Osteoblast (primary cell): Measurements from ENCODE around the gene UBE2Q2. TPM values are rescaled to one million over a fixed set of nuclear protein-coding genes. Genes with fewer than 3 reads are reported as not detected.

Source experiments
- DNase-seq: peaks from one replicate; pipeline ENCODE4 v3.0.0; 2011; ENCODE audit warnings: low spot score, mixed read lengths; ENCODE audit not compliant: insufficient read length; ENCODE audit errors: missing footprints
- H2AFZ ChIP-seq: 2 replicates; pipeline ENCODE4 v1.6.0; 2011; ENCODE audit warnings: mild to moderate bottlenecking, low read length
- H3K27ac ChIP-seq: 2 replicates; pipeline ENCODE4 v1.5.1; 2011; ENCODE audit warnings: mild to moderate bottlenecking, low read depth, low read length, moderate library complexity
- H3K27me3 ChIP-seq: 2 replicates; pipeline ENCODE4 v1.6.0; 2012; ENCODE audit warnings: mild to moderate bottlenecking, control low read depth, inconsistent platforms, low read length, moderate library complexity; ENCODE audit not compliant: insufficient read depth
- H3K36me3 ChIP-seq: 2 replicates; pipeline ENCODE4 v1.5.1; 2011; ENCODE audit warnings: mild to moderate bottlenecking, low read length, control low read depth, moderate library complexity; ENCODE audit not compliant: insufficient read depth
- H3K4me1 ChIP-seq: 2 replicates; pipeline ENCODE4 v1.5.1; 2011; ENCODE audit warnings: mild to moderate bottlenecking, low read length, control low read depth, moderate library complexity; ENCODE audit not compliant: insufficient read depth
- H3K4me2 ChIP-seq: 2 replicates; pipeline ENCODE4 v1.6.0; 2011; ENCODE audit warnings: mild to moderate bottlenecking, low read length; ENCODE audit not compliant: insufficient read depth
- H3K4me3 ChIP-seq: fragments of 200-600 bp; sonication (generic); 3 replicates; pipeline ENCODE4 v1.5.1; 2012; ENCODE audit warnings: mild to moderate bottlenecking, low read length, inconsistent platforms; ENCODE audit not compliant: insufficient read depth
- H3K79me2 ChIP-seq: 2 replicates; pipeline ENCODE4 v1.6.0; 2012; ENCODE audit warnings: mild to moderate bottlenecking, low read length, control low read depth, inconsistent platforms; ENCODE audit not compliant: insufficient read depth
- H3K9me3 ChIP-seq: 2 replicates; pipeline ENCODE4 v1.5.1; 2011; ENCODE audit warnings: low read depth, low read length, control low read depth
- H4K20me1 ChIP-seq: 2 replicates; pipeline ENCODE4 v1.6.0; 2012; ENCODE audit warnings: mild to moderate bottlenecking, low read length, control low read depth; ENCODE audit not compliant: insufficient read depth
- CTCF ChIP-seq: IDR thresholded peaks from 2 replicates; pipeline ENCODE4 v1.5.1; 2011; ENCODE audit warnings: mild to moderate bottlenecking, low read depth, low read length, moderate library complexity; ENCODE audit errors: extremely low read depth
- total RNA-seq: library from RNA; depleted of rRNA; stranded (reverse); fragments of >200 nt; gene quantifications from 2 replicates; pipeline ENCODE4 v1.2.3, GENCODE V29; 2012

The UBE2Q2 gene
- total RNA-seq, 1 donor: 66.2 TPM

- Histone ChIP-seq H2AFZ (no peak overlapping the region), H3K27ac (no peak overlapping the region), H3K4me3 (no peak overlapping the region), H3K27me3 (no peaks in the 10 kb centered on the region), H3K9me3 (no peaks in the 10 kb centered on the region), H3K4me2 (no peak overlapping the region), H3K79me2 (peaks cover 30% of the 10 kb centered on the region), H3K36me3 (peaks cover 36% of the 10 kb centered on the region), H4K20me1 (peaks cover 8% of the 10 kb centered on the region), H3K4me1 (no peaks in the 10 kb centered on the region)
- TF ChIP-seq CTCF: no peak
- DNase-seq: no peak
Observed at GRCh38 chr15:75929799-75930565, 86.7 kb downstream of the UBE2Q2 start.

GRCh38 chr15:75930866-75931265 is 87.6 kb downstream of the UBE2Q2 start:
- peaks cover 8% of the 10 kb centered on the region for H4K20me1 ChIP-seq
- H3K36me3 ChIP-seq: peaks cover 39% of the 10 kb centered on the region
- no peak overlapping the region for H3K4me2 ChIP-seq
- DNase-seq: no peak
- H2AFZ ChIP-seq: no peak overlapping the region
- no peak for TF ChIP-seq CTCF
- no peaks in the 10 kb centered on the region for H3K9me3 ChIP-seq
- H3K79me2 ChIP-seq: peaks cover 22% of the 10 kb centered on the region
- H3K4me3 ChIP-seq: no peak overlapping the region
- H3K4me1 ChIP-seq: no peaks in the 10 kb centered on the region
- no peak overlapping the region for H3K27ac ChIP-seq
- no peaks in the 10 kb centered on the region for H3K27me3 ChIP-seq

- peaks cover 24% of the 10 kb centered on the region for H3K4me1 ChIP-seq
- no peaks in the 10 kb centered on the region for H4K20me1 ChIP-seq
- H3K4me3 ChIP-seq: no peak overlapping the region
- H3K36me3 ChIP-seq: peaks cover 4% of the 10 kb centered on the region
- TF ChIP-seq CTCF: no peak
- H3K9me3 ChIP-seq: no peaks in the 10 kb centered on the region
- no peak overlapping the region for H2AFZ ChIP-seq
- H3K79me2 ChIP-seq: no peaks in the 10 kb centered on the region
- no peaks in the 10 kb centered on the region for H3K27me3 ChIP-seq
- H3K27ac ChIP-seq: no peak overlapping the region
- DNase-seq: no peak
- H3K4me2 ChIP-seq: no peak overlapping the region
Observed at GRCh38 chr15:75942464-75942863, 99.2 kb downstream of the UBE2Q2 start.

- no peaks in the 10 kb centered on the region for H4K20me1 ChIP-seq
- no peak for TF ChIP-seq CTCF
- H3K4me1 ChIP-seq: peaks cover 27% of the 10 kb centered on the region
- DNase-seq: no peak
- H2AFZ ChIP-seq: no peak overlapping the region
- H3K27ac ChIP-seq: no peak overlapping the region
- H3K4me3 ChIP-seq: no peak overlapping the region
- no peaks in the 10 kb centered on the region for H3K9me3 ChIP-seq
- H3K79me2 ChIP-seq: no peaks in the 10 kb centered on the region
- H3K27me3 ChIP-seq: no peaks in the 10 kb centered on the region
- no peak overlapping the region for H3K4me2 ChIP-seq
- H3K36me3 ChIP-seq: no peaks in the 10 kb centered on the region
Observed at GRCh38 chr15:75943246-75943645, 100.0 kb downstream of the UBE2Q2 start.
